Measurements from ENCODE around the gene IP6K2.
"Not testable (repeated sequence)": the region's sequence is repeated elsewhere in the genome, so short reads cannot be mapped to it uniquely, and the experiment has no call there.

IP6K2 gene

DNA sequence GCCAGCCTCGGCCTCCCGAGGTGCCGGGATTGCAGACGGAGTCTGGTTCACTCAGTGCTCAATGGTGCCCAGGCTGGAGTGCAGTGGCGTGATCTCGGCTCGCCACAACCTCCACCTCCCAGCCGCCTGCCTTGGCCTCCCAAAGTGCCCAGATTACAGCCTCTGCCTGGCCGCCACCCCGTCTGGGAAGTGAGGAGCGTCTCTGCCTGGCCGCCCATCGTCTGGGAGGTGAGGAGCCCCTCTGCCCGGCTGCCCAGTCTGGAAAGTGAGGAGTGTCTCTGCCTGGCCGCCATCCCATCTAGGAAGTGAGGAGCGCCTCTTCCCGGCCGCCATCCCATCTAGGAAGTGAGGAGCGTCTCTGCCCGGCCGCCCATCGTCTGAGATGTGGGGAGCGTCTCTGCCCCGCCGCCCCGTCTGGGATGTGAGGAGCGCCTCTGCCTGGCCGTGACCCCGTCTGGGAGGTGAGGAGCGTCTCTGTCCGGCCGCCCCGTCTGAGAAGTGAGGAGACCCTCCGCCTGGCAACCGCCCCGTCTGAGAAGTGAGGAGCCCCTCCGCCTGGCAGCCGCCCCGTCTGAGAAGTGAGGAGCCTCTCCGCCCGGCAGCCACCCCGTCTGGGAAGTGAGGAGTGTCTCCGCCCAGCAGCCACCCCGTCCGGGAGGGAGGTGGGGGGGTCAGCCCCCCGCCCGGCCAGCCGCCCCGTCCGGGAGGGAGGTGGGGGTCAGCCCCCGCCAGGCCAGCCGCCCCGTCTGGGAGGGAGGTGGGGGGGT, 16.9 kb upstream of the IP6K2 start:
- in situ Hi-C loops (cut with MboI; ENCODE audit: low sequenced_read_pairs): loop anchor here (25.0 kb wide), 1 partner anchor 228 kb away; no protein-coding TSS in a partner anchor

GRCh38 chr3:48727511-48727910, 10.5 kb upstream of the IP6K2 start:
- in situ Hi-C loops (cut with MboI; ENCODE audit: low sequenced_read_pairs): loop anchor here (25.0 kb wide), 1 partner anchor 235 kb away; no protein-coding TSS in a partner anchor

DNA sequence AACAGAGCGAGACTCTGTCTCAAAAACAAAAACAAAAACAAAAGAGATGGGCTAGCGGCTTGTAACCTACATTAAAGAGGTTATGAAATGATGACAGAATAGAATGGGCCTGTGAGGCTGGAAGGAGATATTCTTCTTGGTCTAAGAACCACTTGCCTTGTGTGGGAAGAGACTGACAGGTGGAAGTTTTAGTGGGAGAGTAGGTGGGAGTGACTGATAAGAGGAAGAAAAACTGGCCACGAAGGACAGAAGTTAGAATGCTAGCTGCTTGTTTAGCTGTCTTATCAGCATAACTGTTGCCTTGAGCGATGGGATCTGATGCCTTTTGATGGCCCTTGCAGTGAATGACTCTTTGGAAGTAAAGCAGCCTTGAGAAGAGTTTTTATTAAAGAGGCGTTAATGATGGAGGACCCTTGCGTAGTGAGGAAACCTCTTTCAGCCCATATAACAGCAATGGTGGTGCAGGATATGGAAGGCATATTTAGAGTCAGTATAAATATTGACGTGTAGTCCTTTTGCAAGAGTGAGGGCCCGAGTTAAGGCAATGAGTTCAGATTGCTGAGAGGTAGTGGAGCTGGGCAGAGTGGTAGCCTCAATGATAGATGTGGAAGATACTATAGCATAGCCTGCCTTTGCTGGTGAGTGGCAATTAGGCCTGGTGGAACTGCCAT, 8.3 kb upstream of the IP6K2 start:
- in situ Hi-C loops (cut with MboI; ENCODE audit: low sequenced_read_pairs): loop anchor here (25.0 kb wide), 1 partner anchor 237 kb away; no protein-coding TSS in a partner anchor

- in situ Hi-C loops (cut with MboI; ENCODE audit: low sequenced_read_pairs): no loop called here
Measured at GRCh38 chr3:48723725-48724124, 6.7 kb upstream of the IP6K2 start.

- in situ Hi-C loops (cut with MboI; ENCODE audit: low sequenced_read_pairs): not testable (repeated sequence)
Measured at GRCh38 chr3:48723293-48723692, 6.3 kb upstream of the IP6K2 start.

- in situ Hi-C loops (cut with MboI; ENCODE audit: low sequenced_read_pairs): no loop called here
Measured at GRCh38 chr3:48716508-48716981, 476 bp downstream of the IP6K2 start.

GRCh38 chr3:48715174-48715800, 1.7 kb downstream of the IP6K2 start:
- in situ Hi-C loops (cut with MboI; ENCODE audit: low sequenced_read_pairs): no loop called here

GRCh38 chr3:48711727-48712126, 5.3 kb downstream of the IP6K2 start:
- in situ Hi-C loops (cut with MboI; ENCODE audit: low sequenced_read_pairs): no loop called here

GRCh38 chr3:48709051-48709461, 8.0 kb downstream of the IP6K2 start:
- in situ Hi-C loops (cut with MboI; ENCODE audit: low sequenced_read_pairs): no loop called here

DNA sequence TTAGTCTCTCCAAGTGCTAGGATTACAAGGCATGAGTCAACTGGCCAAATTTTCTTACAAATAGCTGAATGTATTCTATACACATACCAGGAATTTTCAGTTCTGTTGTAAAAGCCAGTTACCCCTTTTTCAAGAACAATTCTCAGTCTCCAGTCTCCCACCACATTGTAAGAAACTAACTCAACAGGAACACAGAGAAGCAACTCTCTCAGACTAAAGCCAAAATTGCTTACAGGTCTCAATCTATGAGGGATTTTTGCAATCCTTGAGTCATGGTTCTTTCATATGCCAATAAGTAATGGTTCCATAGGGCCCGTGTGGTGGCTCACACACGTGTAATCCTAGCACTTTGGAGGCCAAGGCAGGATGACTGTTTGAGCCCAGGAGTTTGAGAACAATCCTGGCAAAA, 8.5 kb downstream of the IP6K2 start:
- in situ Hi-C loops (cut with MboI; ENCODE audit: low sequenced_read_pairs): no loop called here

- in situ Hi-C loops (cut with MboI; ENCODE audit: low sequenced_read_pairs): no loop called here
Measured at GRCh38 chr3:48707157-48707556, 9.9 kb downstream of the IP6K2 start.

DNA sequence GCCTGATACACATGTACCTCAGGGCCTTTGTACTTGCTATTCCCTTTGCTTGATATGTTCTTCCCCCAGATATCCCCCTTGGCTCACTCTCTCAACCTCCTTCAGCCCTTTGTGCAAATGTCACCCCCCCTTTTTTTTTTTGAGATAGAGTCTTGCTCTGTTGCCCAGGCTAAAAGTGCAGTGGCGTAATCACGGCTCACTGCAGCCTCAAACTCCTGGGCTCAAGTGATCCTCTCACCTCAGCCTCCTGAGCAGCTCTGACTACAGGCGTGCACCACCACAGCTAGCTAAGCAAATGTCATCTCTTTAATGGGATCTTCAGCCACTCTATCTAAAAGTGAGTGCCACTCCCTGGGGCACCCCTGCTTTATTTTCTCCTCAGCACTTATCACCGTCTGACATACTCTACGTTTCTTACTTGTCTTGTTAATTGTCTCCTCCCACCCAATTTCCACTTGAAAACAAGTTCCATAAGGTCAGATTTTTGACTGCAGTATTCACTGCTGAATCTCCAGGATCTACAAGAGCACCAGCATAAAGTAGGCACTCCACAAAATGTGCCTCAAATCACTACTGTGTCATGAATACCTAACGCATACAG, 14.6 kb downstream of the IP6K2 start:
- in situ Hi-C loops (cut with MboI; ENCODE audit: low sequenced_read_pairs): no loop called here

GRCh38 chr3:48700731-48701405, 16.2 kb downstream of the IP6K2 start:
- in situ Hi-C loops (cut with MboI; ENCODE audit: low sequenced_read_pairs): no loop called here

DNA sequence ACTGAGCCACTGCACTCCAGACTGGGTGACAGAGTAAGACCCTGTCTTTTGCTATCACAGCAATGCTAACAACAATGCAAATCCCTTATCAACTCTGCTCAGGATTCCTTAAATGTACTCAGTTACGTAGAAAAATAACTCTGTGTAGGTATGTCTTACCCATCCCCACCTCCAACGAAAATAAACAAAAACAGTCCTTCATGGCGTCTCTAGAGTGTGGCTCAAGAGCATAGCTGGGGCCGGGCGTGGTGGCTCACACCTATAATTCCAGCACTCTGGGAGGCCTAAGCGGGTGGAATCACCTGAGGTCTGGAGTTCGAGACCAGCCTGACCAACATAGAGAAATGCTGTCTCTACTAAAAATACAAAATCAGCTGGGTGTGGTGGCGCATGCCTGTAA, 18.1 kb downstream of the IP6K2 start:
- in situ Hi-C loops (cut with MboI; ENCODE audit: low sequenced_read_pairs): no loop called here

GRCh38 chr3:48697952-48698351, 19.1 kb downstream of the IP6K2 start:
- in situ Hi-C loops (cut with MboI; ENCODE audit: low sequenced_read_pairs): no loop called here

GRCh38 chr3:48696601-48697000, 20.4 kb downstream of the IP6K2 start:
- in situ Hi-C loops (cut with MboI; ENCODE audit: low sequenced_read_pairs): no loop called here

DNA sequence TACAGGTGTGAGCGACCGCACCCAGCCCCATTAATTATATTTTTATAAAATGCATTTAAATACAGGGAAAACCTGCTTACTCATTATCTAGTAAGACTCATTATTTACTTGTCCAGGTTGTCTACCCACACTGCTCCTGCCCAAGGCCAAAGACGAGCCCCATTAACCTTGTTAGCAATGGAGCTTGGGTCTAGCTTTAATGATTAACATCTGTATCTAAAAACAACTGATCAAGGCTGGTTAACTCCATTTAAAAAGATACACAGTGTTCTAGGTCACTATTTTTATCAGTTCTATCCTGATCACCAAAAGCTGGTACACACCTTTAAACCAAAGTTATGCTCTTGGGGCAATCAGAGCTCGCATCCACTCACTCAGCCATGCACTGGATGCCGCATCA, 20.9 kb downstream of the IP6K2 start:
- in situ Hi-C loops (cut with MboI; ENCODE audit: low sequenced_read_pairs): no loop called here

DNA sequence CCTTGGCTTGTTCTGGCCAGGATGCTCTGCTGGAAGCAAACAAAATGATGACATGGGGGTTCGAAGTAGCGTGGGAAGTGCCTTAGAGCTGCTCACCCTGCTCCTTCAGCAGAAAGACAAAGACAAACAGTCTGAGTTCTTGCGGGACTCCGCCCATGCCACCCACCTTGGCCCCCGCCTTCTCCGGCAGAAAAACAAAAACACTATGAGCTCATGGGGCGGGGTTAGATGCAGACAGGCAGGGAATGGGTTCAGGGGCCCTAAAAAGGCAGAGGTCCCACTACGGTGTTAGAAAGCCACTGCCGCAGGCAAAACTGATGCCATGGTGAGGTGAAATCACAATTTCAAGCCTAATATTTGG, 21.6 kb downstream of the IP6K2 start:
- in situ Hi-C loops (cut with MboI; ENCODE audit: low sequenced_read_pairs): no loop called here

DNA sequence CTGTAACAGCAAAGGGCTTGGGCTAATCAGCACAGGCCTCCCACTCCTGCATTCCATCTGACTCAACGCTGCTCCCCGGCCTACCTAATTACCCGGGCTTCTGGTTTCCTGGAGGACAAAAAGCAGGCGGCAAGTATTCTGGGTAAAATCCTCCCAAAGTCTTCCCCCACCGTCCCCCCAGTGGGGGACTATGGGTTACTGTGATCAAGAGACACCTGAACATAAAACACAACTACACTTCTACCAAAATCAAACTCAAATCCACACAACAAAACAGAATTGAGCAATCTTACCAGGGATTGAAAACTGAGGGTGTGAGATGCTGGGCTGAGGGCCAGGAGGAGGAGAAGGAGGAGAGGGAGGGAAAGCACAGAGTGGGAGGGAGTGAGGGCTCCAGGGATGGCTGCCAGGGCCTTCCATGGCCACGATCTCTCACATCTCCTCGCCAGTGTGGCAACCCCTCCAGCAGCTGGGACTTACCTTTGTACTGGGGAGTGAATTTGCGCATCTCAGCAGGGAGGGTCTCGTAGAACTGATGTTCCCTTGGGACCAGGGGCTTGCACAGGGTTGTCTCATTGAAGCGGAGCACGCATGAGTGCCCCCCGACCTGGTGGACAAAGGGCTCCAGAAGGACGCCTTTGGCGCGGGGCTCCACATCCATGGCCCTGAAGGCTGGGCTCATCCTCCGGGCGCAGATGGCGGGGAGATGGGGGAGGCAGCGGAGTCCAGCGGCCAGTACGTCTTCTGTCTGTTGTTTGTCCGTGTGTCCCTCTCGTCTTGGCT, 22.2 kb downstream of the IP6K2 start:
- in situ Hi-C loops (cut with MboI; ENCODE audit: low sequenced_read_pairs): no loop called here

- in situ Hi-C loops (cut with MboI; ENCODE audit: low sequenced_read_pairs): no loop called here
Measured at GRCh38 chr3:48693826-48694225, 23.2 kb downstream of the IP6K2 start.

Measured in HL-60/S4 treated with phorbol 12-myristate 13-acetate at 8.2 ng/mL for 4 days and 3 days (cell line).